H1 (cell line): Measurements from ENCODE around the gene PRTG. TPM values are rescaled to one million over a fixed set of nuclear protein-coding genes. Genes with fewer than 3 reads are reported as not detected.

Source experiments
- CTCF ChIA-PET: fragments of 300-600 bp; sonication (Branson Sonifier 250); formaldehyde crosslinking; loops from one replicate; lab custom pipeline; 2021; ENCODE audit not compliant: partially characterized antibody; lab: Charles Lee
- POLR2A ChIA-PET: fragments of 300-600 bp; sonication (Branson Sonifier 250); formaldehyde crosslinking; loops from one replicate; lab custom pipeline; 2021; ENCODE audit warnings: inconsistent platforms; ENCODE audit not compliant: partially characterized antibody; lab: Charles Lee
- DNase-seq, 2 experiments: peaks; one replicate each; pipeline versions ENCODE4 v3.0.0 to v3.0.0-alpha.2; 2010 to 2022; ENCODE audit warnings: low spot score in 2 of 2, low read depth in 1 of 2, mixed read lengths in 1 of 2
- FAIRE-seq: peaks from 2 replicates; lab custom pipeline; 2011; peaks lifted over from hg19 to GRCh38; lab: Jason Lieb, UNC
- H2AFZ ChIP-seq: 2 replicates; pipeline ENCODE4 v1.8.1; 2012; ENCODE audit warnings: low read length, inconsistent platforms
- H2AK5ac ChIP-seq: 2 replicates; pipeline ENCODE4 v1.6.1; 2013; ENCODE audit warnings: low read depth, low read length
- H2BK120ac ChIP-seq: replicated peaks from 2 replicates; pipeline ENCODE3; 2013; ENCODE audit warnings: low read depth, low read length, inconsistent platforms
- H2BK12ac ChIP-seq: 2 replicates; pipeline ENCODE4 v1.6.1; 2013; ENCODE audit warnings: low read depth, low read length
- H2BK15ac ChIP-seq: 2 replicates; pipeline ENCODE4 v1.6.1; 2013; ENCODE audit warnings: low read length
- H2BK20ac ChIP-seq: 2 replicates; pipeline ENCODE4 v1.6.1; 2013; ENCODE audit warnings: low read length
- H2BK5ac ChIP-seq: 2 replicates; pipeline ENCODE4 v1.6.1; 2013; ENCODE audit warnings: low read depth, low read length
- H3K14ac ChIP-seq: 2 replicates; pipeline ENCODE4 v1.6.1; 2013; ENCODE audit warnings: inconsistent platforms; ENCODE audit not compliant: insufficient read length
- H3K18ac ChIP-seq: 2 replicates; pipeline ENCODE4 v1.6.1; 2013; ENCODE audit warnings: low read length; ENCODE audit errors: extremely low read depth
- H3K23ac ChIP-seq: 2 replicates; pipeline ENCODE4 v1.6.1; 2013; ENCODE audit warnings: inconsistent platforms; ENCODE audit not compliant: insufficient read length
- H3K23me2 ChIP-seq: 2 replicates; pipeline ENCODE4 v1.6.1; 2013; ENCODE audit warnings: low read depth, low read length
- H3K27ac ChIP-seq: 2 replicates; pipeline ENCODE4 v1.6.1; 2011; ENCODE audit warnings: low read depth, low read length, inconsistent platforms
- H3K27me3 ChIP-seq, 4 experiments: replicated peaks in 1 of 4; 1 replicate in 1 of 4; 2 replicates in 3 of 4; pipeline versions ENCODE4 v1.6.1 to v1.8.1; 2011 to 2013; ENCODE audit warnings: low read length in 3 of 4, mild to moderate bottlenecking in 3 of 4, inconsistent platforms in 2 of 4, mixed read lengths in 2 of 4, moderate library complexity in 1 of 4; ENCODE audit not compliant: control insufficient read depth in 3 of 4, insufficient read depth in 3 of 4; ENCODE audit errors: extremely low read depth in 1 of 4
- H3K36me3 ChIP-seq, 4 experiments: 2 replicates each; pipeline versions ENCODE4 v1.6.1 to v1.8.1; 2011 to 2013; ENCODE audit warnings: mild to moderate bottlenecking in 4 of 4, low read length in 3 of 4, moderate library complexity in 2 of 4, control low read depth in 1 of 4, inconsistent platforms in 1 of 4; ENCODE audit not compliant: insufficient read depth in 4 of 4, control insufficient read depth in 2 of 4
- H3K4ac ChIP-seq: replicated peaks from 2 replicates; pipeline ENCODE3; 2013; ENCODE audit warnings: low read length, low read depth, mixed read lengths, inconsistent platforms; ENCODE audit not compliant: insufficient read length
- H3K4me1 ChIP-seq, 4 experiments: replicated peaks in 1 of 4; 1 replicate in 1 of 4; 2 replicates in 3 of 4; pipeline versions ENCODE4 v1.6.1 to v1.8.1; 2011 to 2013; ENCODE audit warnings: low read length in 3 of 4, inconsistent platforms in 2 of 4, mixed read lengths in 1 of 4; ENCODE audit not compliant: insufficient read depth in 4 of 4, control insufficient read depth in 3 of 4
- H3K4me2 ChIP-seq, 2 experiments: 2 replicates each; pipeline versions ENCODE4 v1.6.1 to v1.8.1; 2011 to 2013; ENCODE audit warnings: low read depth in 2 of 2, low read length in 2 of 2, control low read depth in 1 of 2, inconsistent platforms in 1 of 2, mild to moderate bottlenecking in 1 of 2; ENCODE audit not compliant: insufficient read depth in 1 of 2
- H3K4me3 ChIP-seq, 4 experiments: fragments of 200-600, 300-600 bp in 1 of 4; sonication (generic), shearing (Covaris generic), sonication (Bioruptor Twin) in 1 of 4; 2 replicates each; pipeline versions ENCODE4 v1.5.1 to v1.8.1; 2011 to 2016; ENCODE audit warnings: low read length in 4 of 4, low read depth in 3 of 4, control low read depth in 2 of 4, inconsistent platforms in 2 of 4, mild to moderate bottlenecking in 2 of 4, mixed read lengths in 1 of 4, moderate library complexity in 1 of 4; ENCODE audit not compliant: insufficient read depth in 2 of 4; ENCODE audit errors: extremely low read depth in 1 of 4
- H3K56ac ChIP-seq: replicated peaks from 2 replicates; pipeline ENCODE3; 2013; ENCODE audit warnings: low read depth, mild to moderate bottlenecking, mixed read lengths, low read length, inconsistent platforms; ENCODE audit not compliant: insufficient read length
- H3K79me1 ChIP-seq: 2 replicates; pipeline ENCODE4 v1.6.1; 2013; ENCODE audit warnings: low read depth, low read length, control low read depth
- H3K79me2 ChIP-seq, 2 experiments: 2 replicates each; pipeline versions ENCODE4 v1.6.1 to v1.8.1; 2012 to 2013; ENCODE audit warnings: low read length in 2 of 2, mild to moderate bottlenecking in 2 of 2, inconsistent platforms in 1 of 2; ENCODE audit not compliant: insufficient read depth in 2 of 2, control insufficient read depth in 1 of 2
- H3K9ac ChIP-seq, 4 experiments: replicated peaks in 1 of 4; 1 replicate in 1 of 4; 2 replicates in 3 of 4; pipeline versions ENCODE4 v1.6.1 to v1.8.1; 2011 to 2013; ENCODE audit warnings: low read depth in 3 of 4, low read length in 3 of 4, control low read depth in 2 of 4, mild to moderate bottlenecking in 2 of 4, moderate library complexity in 2 of 4, inconsistent platforms in 1 of 4; ENCODE audit errors: extremely low read depth in 1 of 4
- H3K9me3 ChIP-seq, 2 experiments: 2 replicates each; pipeline versions ENCODE4 v1.6.1 to v1.8.1; 2012 to 2013; ENCODE audit warnings: mild to moderate bottlenecking in 2 of 2, moderate library complexity in 2 of 2, control low read depth in 1 of 2, inconsistent platforms in 1 of 2, low read depth in 1 of 2, low read length in 1 of 2, mixed read lengths in 1 of 2; ENCODE audit not compliant: insufficient read depth in 2 of 2
- H4K20me1 ChIP-seq, 2 experiments: replicated peaks in 1 of 2; 2 replicates each; pipeline versions ENCODE3 to v1.8.1; 2011 to 2013; ENCODE audit warnings: inconsistent platforms in 2 of 2, low read length in 2 of 2, mild to moderate bottlenecking in 1 of 2; ENCODE audit not compliant: insufficient read depth in 2 of 2, control insufficient read depth in 1 of 2
- H4K5ac ChIP-seq: 2 replicates; pipeline ENCODE4 v1.6.1; 2013; ENCODE audit warnings: low read length, low read depth, mixed read lengths, inconsistent platforms; ENCODE audit not compliant: insufficient read length
- H4K8ac ChIP-seq: 2 replicates; pipeline ENCODE4 v1.8.0; 2013; ENCODE audit warnings: mild to moderate bottlenecking, moderate library complexity, low read length, inconsistent platforms; ENCODE audit not compliant: insufficient read depth; ENCODE audit errors: extremely low read depth
- H4K91ac ChIP-seq: replicated peaks from 2 replicates; pipeline ENCODE3; 2013; ENCODE audit warnings: low read length, mixed read lengths, inconsistent platforms; ENCODE audit not compliant: insufficient read length
- ASH2L ChIP-seq: fragments of 200-600, 300-600 bp; sonication (generic); IDR thresholded peaks from one replicate; pipeline ENCODE4 v1.7.1; 2017; ENCODE audit warnings: low read length
- CHD1 ChIP-seq: IDR thresholded peaks from 2 replicates; pipeline ENCODE4 v1.6.1; 2012; ENCODE audit warnings: low read depth, low read length, improper control_type of control experiment
- CREB1 ChIP-seq: IDR thresholded peaks from 2 replicates; pipeline ENCODE4 v1.6.1; 2012; ENCODE audit warnings: inconsistent platforms
- EGR1 ChIP-seq: IDR thresholded peaks from 2 replicates; pipeline ENCODE4 v1.6.1; 2011; ENCODE audit warnings: low read depth, low read length, borderline replicate concordance
- EZH2 ChIP-seq: fragments of 200-600 bp; sonication (generic); IDR thresholded peaks from 2 replicates; pipeline ENCODE4 v1.7.1; 2012; ENCODE audit warnings: low read depth, mild to moderate bottlenecking, moderate library complexity, low read length, inconsistent platforms; ENCODE audit not compliant: severe bottlenecking
- HDAC2 ChIP-seq, 2 experiments: fragments of 300-600 bp in 1 of 2; sonication (generic) in 1 of 2; IDR thresholded peaks; 2 replicates each; pipeline ENCODE4 v1.6.1; 2011 to 2012; ENCODE audit warnings: low read depth in 2 of 2, low read length in 2 of 2, mild to moderate bottlenecking in 2 of 2, moderate library complexity in 2 of 2, borderline replicate concordance in 1 of 2, inconsistent platforms in 1 of 2
- MAFK ChIP-seq: IDR thresholded peaks from 2 replicates; pipeline ENCODE4 v1.6.1; 2012; ENCODE audit warnings: low read depth, mild to moderate bottlenecking, improper control_type of control experiment, low read length
- NANOG ChIP-seq: IDR thresholded peaks from 2 replicates; pipeline ENCODE4 v1.6.1; 2011; ENCODE audit warnings: low read length, low read depth, mild to moderate bottlenecking, inconsistent platforms; ENCODE audit not compliant: insufficient read depth, poor library complexity, severe bottlenecking
- NRF1 ChIP-seq: IDR thresholded peaks from 2 replicates; pipeline ENCODE4 v1.6.1; 2011; ENCODE audit warnings: mild to moderate bottlenecking, low read depth, low read length, improper control_type of control experiment
- RBBP5 ChIP-seq: IDR thresholded peaks from 2 replicates; pipeline ENCODE4 v1.7.1; 2012; ENCODE audit warnings: low read depth, mild to moderate bottlenecking, inconsistent platforms, low read length, moderate library complexity, borderline replicate concordance
- RFX5 ChIP-seq: IDR thresholded peaks from 2 replicates; pipeline ENCODE4 v1.6.1; 2011; ENCODE audit warnings: low read depth, low read length, improper control_type of control experiment, borderline replicate concordance
- TBP ChIP-seq: IDR thresholded peaks from 2 replicates; pipeline ENCODE4 v1.6.1; 2011; ENCODE audit warnings: low read depth, low read length, improper control_type of control experiment
- USF2 ChIP-seq: IDR thresholded peaks from 2 replicates; pipeline ENCODE4 v1.6.1; 2011; ENCODE audit warnings: low read length, improper control_type of control experiment
- polyA plus RNA-seq, 7 experiments: library from polyadenylated mRNA; depleted of rRNA in 3 of 7; stranded (reverse) in 5 of 7; unstranded in 2 of 7; fragments of >200 nt in 5 of 7; fragments of 200-250 nt in 2 of 7; gene quantifications; 1 replicate in 5 of 7; 2 replicates in 1 of 7; 4 replicates in 1 of 7; pipeline versions ENCODE4 v1.2.1 to v1.2.3, GENCODE V29; 2011 to 2013; ENCODE audit warnings: missing spikeins in 2 of 7, mixed read lengths in 2 of 7
- total RNA-seq: library from RNA; stranded (reverse); fragmentation: NEBNext Ultra II Directional; extraction: Animal tissue kit (Norgen Biotek cat#: 25700); gene quantifications from 2 replicates; pipeline ENCODE4 v1.2.1, GENCODE V29; 2021

Gene PRTG
- total and polyA plus RNA-seq, 2 of the 8 experiments (the other 6 are each of a cell fraction or from before 2014, with no cell fraction given): 3.1 to 3.2 TPM

GRCh38 chr15:55784286-55784685 lies 41.3 kb upstream of the PRTG start:
- Histone ChIP-seq H3K23me2 (no peaks in the 10 kb centered on the region; the same call in 1 of the 2 replicates), H3K4me1 (peaks cover 0 to 6% (median 2%) of the 10 kb centered on the region in 4 experiments; a peak in 3 of 7 replicates), H3K27ac (no peak overlapping the region), H3K4me2 (no peak overlapping the region), H3K23ac (no peak overlapping the region), H4K91ac (no peak overlapping the region), H4K8ac (no peak overlapping the region), H4K5ac (no peak overlapping the region), H3K4ac (no peak overlapping the region), H3K18ac (no peak overlapping the region), H3K9me3 (0 out of 4 replicates have a peak, but pooled peaks cover 0 to 2% of the 10 kb centered on the region in 2 experiments), H2BK12ac (no peak overlapping the region), H4K20me1 (no peaks in the 10 kb centered on the region), H3K14ac (no peak overlapping the region), H2BK20ac (no peak overlapping the region), H3K79me2 (no peaks in the 10 kb centered on the region), H2AFZ (no peak overlapping the region), H3K36me3 (no peaks in the 10 kb centered on the region), H2AK5ac (no peak overlapping the region), H2BK5ac (no peak overlapping the region), H2BK15ac (no peak overlapping the region), H3K4me3 (no peak overlapping the region), H2BK120ac (no peak overlapping the region), H3K9ac (no peak overlapping the region), H3K27me3 (no peaks in the 10 kb centered on the region), H3K56ac (no peak overlapping the region), H3K79me1 (no peaks in the 10 kb centered on the region)
- DNase-seq: no peak
- POLR2A ChIA-PET: interaction anchor here (1.0 kb wide), 1 partner anchor 9 kb away, joined by 3 read pairs; no protein-coding TSS in a partner anchor
- no peak for FAIRE-seq
- CTCF ChIA-PET: interaction anchor here (1.6 to 7.9 kb wide), 2 partner anchors 12 to 15 kb away, joined by 7 to 110 read pairs; no protein-coding TSS in a partner anchor
- TF ChIP-seq RFX5 (no peak), NANOG (no peak), CREB1 (no peak), EZH2 (no peak), USF2 (no peak), CHD1 (no peak), HDAC2 (IDR thresholded peaks at IDR 0.05; ENCODE audit: borderline replicate concordance in 1 of 2, low read depth in 2 of 2, low read length in 2 of 2) (no peak), RBBP5 (no peak), ASH2L (no peak), NRF1 (no peak), MAFK (no peak), TBP (no peak), EGR1 (no peak)
